DMS79 (cell line): Measurements from ENCODE around the gene MAP3K9.
A peak's percentile ranks its signal among the peaks of the same experiment; 100 is the strongest.
"Not testable (repeated sequence)": the region's sequence is repeated elsewhere in the genome, so short reads cannot be mapped to it uniquely, and the experiment has no call there.

Experiments
- DNase-seq: peaks from one replicate; lab custom pipeline; 2025; lab: John Stamatoyannopoulos, UW

The MAP3K9 gene

DNA sequence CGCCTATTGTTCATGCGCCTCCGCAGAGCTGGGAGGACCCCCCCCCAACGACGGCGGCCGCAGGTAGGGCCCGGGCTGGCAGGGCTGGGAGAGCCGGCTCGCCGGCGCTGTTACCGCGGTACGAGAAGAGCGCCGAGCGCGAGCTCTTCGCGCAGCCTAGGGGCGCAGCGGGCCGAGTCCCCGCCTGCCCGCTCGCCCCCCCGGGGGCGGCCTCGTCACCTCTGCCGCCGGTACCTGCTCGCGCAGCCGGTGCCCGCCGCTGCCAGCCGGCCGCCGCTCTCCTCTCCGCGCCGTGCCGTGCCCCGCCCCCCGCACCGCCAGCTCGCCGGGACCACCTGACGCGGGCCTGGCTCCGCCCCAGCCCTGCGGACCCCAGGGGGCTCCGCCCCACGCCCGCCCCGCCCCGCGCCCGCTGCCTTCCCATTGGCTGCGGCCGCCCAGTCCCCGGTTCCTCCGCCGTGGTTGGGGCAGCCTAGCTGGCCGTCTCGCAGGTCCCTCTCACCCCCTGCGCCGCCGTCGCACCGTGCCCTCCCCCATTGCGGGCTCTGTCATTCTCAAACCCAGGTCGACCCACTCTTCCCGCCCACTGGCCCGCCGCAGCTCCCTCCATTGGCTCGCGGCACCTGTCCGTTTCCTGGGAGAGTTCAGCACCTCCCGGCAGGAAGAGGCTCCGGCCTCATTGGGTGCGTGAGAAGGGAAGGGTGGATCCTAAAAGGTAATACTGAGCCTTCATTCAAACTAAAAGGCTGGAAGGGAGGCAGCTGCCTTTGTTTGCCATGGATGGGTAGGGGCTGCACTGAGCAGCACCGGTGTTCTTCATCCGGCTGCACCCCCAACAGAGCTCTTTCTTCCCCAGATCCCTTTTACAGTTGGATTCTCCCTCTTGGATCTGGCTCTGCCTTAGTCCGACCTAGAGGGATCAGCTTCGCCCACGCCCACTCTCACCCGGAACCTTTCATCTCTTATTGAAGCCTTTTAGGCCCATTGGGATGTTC lies at the start of gene MAP3K9:
Gene MAP3K9, minus strand, starts transcription at position 289 of the 995 bp plus-strand sequence. CDS start 342 bp downstream, outside the sequence.
- DNase-seq: peak; percentile 100

DNA sequence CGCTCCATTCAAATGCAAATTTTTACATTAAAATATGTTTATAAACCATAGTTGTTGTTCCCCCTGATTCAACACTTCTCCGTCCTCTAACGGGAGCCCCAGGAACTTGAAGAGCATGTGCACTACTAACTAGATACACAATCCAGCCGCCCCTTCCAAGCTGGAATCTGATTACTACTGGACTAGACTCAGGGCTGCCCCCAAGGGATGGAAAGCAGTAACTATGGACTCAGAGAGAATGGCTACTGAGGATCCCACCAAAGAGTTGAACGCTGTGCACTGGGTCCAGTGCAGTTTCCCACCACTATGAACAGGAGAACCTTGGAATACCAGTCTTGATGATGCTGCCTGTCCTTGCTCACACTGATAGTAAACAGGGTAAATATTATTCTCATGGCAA lies 49.3 kb upstream of the MAP3K9 start:
- no peak for DNase-seq

DNA sequence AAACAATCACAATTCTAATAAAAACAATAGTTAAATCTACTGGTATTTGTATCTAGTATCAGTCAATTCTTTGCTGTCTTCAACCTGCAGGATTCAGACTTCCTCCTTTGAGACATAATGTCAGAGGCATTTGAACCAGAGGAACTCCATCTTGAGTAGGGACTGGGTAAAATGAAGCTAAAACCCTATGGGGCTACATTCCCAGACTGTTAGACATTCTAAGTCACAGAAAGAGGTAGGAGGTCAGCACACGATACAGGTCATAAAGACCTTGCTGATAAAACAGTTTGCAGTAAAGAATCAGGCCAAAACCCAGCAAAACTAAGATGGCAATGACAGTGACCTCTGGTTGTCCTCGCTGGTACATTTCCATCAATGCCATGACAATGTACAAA lies 48.2 kb upstream of the MAP3K9 start:
- DNase-seq: no peak

DNA sequence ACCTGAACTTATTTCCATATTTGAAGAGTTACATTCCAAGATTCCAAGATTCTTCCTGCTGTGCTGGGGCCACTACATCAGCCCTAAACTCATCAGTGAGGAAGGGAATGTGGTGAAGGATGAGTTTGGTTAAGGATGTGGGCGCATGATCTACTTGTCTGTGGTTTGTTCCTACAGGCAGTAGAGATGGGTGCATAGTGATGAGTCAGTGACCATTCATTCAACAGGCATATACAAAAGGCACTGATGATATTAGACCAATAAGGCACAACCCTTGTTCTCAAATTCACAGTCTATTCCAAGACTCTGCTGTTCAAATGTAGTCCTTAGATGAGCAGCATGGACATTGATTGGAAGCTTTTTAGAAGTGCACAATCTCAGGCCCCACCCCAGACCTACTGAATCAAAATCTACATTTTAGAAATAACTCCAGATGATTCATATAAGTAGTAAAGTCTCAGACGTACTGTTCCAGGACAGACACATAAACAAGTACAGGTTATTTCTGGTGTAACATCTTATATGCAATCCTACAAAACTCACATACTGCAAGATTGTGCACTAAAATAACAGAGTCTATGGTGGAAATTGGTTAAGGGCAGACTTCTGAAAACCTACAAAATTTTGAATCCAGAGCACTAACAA lies 47.7 kb upstream of the MAP3K9 start:
- DNase-seq: no peak

DNA sequence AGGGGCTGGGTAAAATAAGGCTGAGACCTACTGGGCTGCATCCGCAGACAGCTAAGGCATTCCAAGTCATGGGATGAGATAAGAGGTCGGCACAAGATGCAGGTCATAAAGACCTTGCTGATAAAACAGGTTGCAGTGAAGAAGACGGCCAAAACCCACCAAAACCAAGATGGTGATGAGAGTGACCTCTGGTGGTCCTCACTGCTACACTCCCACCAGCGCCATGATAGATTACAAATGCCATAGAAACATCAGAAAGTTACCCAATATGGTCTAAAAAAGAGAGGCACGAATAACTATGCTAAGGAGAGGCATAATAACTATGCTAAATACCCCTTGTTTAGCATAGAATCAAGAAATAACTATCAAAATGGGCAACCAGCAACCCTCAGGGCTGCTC lies 46.2 kb upstream of the MAP3K9 start:
- DNase-seq: no peak

DNA sequence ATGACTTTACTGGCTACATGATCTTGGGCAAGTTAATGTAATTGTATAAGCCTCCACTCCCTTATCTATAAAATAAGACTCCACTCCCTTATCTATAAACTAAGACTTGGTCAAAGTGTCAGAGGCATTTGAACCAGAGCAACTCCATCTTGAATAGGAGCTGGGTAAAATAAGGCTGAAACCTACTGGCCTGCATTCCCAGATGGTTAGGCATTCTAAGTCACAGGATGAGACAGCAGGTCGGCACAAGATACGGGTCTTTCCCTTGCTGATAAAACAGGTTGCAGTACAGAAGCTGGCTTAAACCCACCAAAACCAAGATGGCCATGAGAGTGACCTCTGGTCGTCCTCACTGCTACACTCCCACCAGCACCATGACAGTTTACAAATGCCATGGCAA lies 44.3 kb upstream of the MAP3K9 start:
- not testable (repeated sequence) for DNase-seq

DNA sequence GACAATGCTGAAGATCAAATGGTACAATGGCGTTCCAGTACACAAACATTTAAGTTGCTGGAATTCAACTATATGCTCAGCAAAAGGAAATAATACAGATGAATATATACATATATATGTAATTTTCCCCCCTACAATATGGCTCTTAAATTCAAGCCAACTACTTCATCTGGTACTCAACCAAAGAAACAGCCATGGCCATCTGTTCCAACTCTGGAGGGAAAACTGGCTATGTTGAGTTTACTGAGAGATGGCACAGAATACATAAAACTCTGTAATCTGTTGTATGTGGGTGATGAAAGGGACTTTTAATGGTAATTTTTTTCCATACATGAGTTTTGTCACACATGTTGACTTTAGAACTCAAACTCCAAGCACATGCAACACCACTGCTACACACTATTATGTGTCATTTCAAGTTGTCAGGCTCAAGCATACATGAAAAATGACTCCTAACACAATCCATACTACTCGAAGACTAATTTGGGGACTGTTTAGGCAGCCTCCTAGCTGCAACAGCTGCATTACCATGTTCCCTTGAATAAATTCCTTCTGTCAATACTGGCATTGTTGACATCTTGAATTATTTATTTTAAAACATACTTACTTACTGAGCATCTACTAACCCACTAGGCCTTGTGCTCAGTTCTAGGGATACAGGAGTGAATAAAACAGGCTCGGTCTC lies 38.2 kb upstream of the MAP3K9 start:
- DNase-seq: no peak

DNA sequence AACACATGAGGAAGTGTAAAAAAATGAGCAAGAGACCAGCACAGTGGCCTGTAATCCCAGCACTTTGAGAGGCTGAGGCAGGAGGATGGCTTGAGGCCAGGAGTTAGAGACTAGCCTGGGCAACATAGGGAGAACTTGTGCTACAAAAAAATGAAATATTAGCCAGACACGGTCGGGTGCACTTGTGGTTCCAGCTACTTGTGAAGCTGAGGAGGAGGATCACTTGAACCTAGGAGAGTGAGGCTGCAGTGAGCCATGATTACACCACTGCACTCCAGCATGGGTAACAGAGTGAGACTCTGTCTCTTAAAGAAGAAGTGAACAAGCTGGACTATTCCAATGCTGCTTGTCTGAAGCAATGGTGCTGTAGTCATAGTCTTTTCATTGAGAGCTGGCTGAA lies 36.3 kb upstream of the MAP3K9 start:
- peak; percentile 85 for DNase-seq

DNA sequence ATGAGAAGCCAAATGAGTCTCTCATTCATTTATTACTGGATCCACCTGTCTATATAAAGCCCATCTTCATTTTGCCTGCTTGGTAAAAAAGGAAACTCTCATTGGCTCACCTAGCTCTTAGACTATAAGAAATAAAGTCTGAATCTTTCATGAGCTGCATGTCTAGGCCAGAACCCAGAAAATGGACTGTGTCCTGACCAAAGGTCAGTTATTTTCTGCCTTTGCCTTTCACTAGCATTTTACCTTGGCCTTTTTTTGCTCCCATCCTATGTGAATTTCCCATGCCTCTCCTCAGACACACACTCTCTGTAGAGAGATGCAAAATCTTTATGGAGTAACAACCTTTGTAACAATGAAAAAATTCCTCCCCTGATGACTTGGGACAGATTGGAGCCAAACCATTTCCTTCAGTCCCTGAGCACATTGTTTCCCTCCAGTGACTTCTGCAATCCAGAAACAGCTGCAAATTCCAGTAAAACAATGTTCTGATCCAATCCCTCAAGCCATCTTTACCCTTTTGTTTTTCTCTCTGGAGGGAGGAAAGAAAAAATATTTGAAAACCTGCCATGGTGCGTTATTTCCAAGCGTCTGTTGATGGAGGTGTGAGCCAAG lies 33.6 kb upstream of the MAP3K9 start:
- DNase-seq: no peak

DNA sequence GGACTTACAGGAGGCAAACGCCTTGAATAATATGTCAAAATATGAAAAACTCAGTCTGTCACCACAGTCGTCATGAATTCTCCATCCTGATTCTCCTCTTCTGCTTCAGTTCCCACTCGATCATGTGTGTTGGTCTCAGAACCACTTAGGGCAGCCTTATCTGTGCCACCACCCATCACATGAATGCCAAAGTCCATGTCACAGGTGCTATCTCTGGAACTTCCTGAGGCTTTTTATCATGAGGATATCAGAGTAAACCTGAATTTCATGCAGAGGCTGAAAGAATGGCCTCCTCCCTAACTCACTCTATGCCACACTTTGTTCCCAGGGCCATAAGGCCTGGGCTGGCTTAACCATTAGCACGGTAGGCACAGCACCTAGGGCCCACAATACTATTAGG lies 28.8 kb upstream of the MAP3K9 start:
- no peak for DNase-seq

DNA sequence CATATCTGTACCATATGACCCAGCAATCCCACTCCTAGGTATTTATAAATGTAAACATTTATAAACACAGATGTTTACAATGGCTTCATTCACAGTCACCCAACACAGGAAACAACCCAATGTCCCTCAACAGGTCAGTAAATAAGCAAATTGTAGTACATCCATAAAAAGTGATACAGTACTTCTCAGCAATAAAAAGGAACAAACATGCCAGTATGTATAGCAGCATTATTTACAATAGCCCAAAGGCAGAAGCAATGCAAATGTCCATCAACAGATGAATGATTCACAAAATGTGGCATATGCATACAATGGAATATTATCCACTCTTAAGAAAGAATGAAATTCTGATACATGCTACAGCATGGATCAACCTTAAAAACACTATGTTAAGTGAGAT lies 27.6 kb upstream of the MAP3K9 start:
- no peak for DNase-seq

DNA sequence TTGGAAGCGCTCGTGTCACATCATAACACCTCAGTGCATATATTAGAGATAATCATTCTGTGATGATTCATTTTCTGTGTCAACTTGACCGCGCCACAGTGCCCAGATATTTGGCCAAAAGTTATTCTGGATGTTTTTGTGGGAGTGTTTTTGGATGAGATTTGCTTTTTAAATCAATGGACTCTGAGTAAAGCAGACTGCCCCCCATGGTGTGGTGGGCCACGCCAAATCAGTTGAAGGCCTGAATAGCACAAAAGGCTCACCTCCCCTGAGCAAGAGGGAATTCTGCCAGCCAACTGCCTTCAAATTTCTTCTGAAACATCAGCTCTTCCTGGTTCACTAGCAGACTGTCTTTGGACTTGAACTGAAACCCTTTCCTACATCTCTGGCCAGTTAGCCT lies 24.6 kb upstream of the MAP3K9 start:
- DNase-seq: no peak

DNA sequence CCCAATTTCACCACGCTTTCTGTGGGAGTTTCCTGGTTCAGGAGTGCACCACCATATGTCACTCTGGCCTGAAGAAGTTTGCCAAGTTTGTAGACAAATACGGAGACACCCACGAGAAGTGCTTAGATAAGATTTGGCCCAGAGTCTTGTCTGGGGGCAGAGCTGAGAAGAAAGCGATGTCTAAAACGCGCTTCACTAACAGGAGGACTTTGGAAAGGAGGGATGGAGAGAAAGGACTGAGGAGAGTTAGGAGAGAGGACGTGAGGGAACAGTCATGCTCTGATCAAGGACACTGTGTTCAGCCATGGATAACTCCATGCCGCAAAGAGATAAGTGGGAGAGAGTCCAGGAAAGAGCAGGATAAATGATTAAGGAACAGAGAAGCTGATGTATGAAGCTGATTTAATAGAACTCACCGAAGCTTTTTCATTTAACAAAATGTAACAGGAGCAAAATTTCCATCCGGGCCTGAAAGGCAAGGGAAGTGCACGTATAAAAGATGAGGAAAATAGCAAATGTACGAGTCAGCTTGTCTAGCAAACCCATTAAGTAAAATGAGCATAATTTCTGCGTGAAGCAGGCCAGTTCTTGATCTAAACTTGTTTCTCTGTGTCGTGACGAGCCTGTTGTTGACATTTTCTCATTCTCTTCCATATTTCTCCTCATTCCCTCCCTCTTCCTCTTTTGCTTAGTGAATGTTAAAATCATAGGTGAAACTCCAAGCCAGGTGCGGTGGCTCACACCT lies 23.4 kb upstream of the MAP3K9 start:
- DNase-seq: no peak

DNA sequence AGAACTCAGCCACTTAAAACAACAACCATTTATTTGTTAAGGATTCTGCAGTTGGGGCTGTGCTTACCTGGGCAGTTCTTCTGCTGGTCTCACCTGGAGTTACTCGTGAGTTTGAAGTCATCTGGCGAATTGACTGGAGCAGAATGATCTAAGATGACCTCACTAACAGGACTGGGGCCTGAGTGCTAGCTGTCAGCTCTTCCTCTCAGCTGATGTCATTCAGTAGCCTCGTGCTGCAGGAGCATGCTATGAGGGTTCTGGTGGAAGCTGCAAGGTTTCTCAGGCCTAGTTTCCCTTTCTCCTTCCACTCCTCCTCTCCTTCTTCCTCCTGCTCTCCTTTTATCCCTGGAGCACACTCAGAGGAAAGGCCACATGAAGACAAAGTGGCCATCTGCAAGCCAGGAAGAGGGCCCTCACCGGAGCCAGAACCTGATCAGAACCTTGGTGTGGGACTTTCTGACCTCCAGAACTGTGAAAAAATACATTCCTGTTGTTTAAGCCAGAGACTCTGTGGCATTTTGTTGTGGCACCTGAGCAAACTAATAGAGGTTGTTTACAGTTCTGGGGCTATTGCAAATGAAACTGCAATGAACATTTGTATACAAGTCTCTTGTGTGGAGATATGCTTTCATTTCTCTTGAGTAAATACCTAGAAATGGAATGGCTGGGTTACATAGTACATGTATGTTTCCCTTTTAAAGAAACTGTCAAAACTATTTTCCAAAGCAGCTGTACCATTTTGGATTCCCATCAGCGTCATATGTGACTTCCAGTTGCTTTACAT lies 21.9 kb upstream of the MAP3K9 start:
- DNase-seq: no peak

DNA sequence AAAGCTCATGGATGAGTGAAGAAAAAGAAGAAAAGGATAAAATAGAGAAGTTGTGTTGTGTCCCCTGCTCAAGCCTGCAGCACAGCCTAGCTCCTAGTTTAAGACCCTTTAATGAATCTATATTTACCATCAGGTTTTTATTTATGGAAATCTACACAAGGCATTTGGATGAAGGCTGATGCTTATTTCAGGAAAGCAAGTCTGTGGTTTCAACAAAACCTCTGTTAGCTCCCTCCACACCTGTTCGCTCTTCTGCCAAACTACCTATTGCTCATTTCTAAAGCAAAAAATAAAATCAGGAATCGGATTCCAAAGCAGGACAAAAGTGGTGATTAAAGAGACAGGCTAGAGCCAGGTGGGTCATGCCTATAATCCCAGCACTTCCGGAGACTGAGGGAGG lies 18.9 kb upstream of the MAP3K9 start:
- no peak for DNase-seq

DNA sequence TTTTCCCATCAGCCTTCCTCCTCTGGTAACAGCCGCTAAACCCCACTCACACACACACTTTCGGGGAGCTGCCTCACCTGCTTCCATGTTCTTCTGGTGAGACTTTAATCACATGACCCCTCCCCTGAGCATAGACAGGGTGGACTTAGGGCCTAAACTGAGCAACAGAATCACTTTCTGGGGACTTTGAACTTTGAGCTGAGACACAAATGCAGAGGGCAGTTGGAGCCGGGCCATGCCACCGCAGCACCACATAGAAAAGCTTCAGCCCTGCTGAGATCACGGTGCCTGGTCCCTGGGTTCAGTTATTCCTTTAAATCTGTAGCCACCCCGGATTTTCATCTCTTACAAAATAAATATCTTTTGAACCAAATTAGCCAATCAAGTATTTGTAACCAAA lies 18.4 kb upstream of the MAP3K9 start:
- no peak for DNase-seq

DNA sequence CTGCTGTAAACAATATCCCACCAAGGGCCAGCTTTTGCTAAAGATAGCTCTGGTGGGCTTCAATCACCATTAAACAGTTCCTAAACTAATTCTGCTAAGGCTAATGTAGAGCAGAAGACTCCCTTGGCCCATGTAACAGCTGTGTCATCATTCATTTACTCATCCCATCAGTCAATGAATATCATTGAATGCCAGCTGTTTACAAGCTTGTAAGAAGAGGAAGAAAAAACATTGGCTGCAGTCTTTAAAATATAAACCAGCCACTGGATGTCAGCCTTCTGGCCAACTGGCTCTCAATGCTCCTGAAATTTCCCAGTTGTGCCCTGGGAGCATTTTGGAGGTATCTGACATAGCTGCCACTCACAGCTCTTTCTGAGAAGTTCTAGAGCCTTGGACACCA lies 18.0 kb upstream of the MAP3K9 start:
- no peak for DNase-seq

DNA sequence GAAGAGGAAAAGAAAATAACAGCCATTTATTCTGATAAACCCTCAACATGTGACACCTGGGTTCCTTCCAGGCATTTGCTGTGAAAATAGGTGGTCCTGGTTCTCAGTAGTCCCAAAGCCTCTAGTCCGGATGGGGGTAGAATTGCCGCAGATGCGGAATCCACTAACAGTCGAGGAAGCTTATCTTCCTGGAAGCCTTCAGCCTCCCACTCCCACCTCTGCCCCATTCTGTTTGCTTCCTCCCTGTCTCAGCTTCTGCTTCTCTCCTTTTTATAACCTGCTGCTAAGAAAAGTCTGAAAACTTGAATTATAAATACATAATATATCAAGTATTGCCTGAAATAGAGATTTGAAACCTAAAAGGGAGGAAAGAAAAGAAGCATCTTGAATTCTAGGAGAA lies 14.0 kb upstream of the MAP3K9 start:
- no peak for DNase-seq

DNA sequence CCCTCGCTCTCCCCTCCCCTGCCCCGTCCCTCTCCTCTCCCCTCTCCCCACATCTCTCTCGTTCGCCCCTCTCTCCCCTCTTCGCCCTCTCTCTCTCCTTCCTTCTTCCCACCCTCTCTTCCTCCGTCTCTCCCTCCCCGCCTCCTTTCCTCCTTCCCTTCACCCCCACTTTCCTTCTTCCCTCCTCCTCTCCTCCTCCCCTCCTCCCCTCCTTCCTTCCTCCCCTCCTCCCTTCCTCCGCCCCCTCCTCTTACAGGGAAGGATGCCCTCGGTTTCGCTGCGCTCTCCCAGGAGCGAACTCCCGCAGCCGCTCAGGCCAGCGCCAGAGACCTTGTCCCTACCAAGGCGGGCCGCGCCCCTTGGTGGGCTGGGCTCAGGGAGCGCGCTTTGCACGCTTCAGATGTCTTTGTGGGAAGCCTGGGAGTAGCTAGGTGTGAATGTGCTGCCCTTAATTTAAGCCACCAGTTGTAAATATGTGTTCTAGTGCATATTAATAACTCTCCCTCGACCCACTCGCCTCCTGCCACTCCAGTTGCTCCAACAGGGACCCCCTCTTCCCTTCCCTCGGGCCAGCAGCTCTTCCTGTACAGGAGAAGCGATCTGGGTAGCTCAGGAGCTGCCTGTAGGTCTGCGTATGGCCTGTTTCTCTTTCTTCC lies 13.3 kb upstream of the MAP3K9 start:
- peak; percentile 25 for DNase-seq
